ENCODE results near the gene CPNE6. TPM values are rescaled to one million over a fixed set of nuclear protein-coding genes. Genes with fewer than 3 reads are reported as not detected.
A peak's percentile ranks its signal among the peaks of the same experiment; 100 is the strongest.
"Not testable (repeated sequence)": the region's sequence is repeated elsewhere in the genome, so short reads cannot be mapped to it uniquely, and the experiment has no call there.

CPNE6 gene
- total RNA-seq, 2 experiments from 2014 or later: not detected

DNA sequence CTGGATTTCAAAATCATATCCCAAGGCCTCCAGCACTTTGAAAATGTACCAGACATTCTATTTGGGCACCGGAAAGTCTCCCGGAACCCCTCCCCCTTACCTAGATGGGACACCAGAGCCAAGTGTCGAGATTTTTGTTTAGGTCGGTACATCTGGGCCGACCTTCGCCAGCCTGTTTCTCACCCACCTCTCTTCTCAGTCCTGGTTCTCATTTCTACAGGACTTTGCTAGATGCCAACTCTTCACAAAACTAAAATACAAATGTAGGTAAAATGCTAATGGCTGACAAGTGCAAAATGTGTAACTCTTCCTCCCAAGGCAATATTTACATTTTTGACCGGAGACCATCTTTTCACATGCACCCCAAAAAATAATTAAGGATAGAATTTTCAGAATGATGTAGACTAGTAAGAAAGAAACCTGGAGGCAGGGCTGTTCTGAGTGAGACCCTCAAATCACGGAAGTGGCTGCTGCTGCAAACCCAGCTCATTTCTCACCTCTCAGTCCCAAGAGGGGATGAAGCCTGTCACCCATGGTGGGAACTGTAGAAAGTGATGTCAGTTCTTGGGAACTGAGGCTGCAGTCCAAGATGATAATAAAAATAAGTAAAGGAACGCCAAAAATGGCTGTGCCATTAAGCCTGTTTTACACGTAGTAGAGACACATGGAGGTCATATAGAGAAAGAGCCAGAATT, 34.3 kb upstream of the CPNE6 start:
- CTCF ChIA-PET (ENCODE audit: unreplicated experiment); intact Hi-C loops (cut with micrococcal nuclease; ENCODE audit: unreplicated experiment); H3K9me2 ChIP-seq (ENCODE audit: insufficient read depth, low read length); H3K4me1 ChIP-seq (ENCODE audit: insufficient read depth, low read length, poor library complexity, severe bottlenecking); H3K27ac ChIP-seq (ENCODE audit: low read depth, low read length, poor library complexity, severe bottlenecking); BruUV-seq (replicated peaks); H3K9me3 ChIP-seq (ENCODE audit: low read length); DNase-seq (ENCODE audit: low spot score); H3K79me2 ChIP-seq (ENCODE audit: insufficient read depth, low read depth, low read length); H3K36me3 ChIP-seq (ENCODE audit: insufficient read depth, low read length); H4K20me1 ChIP-seq (ENCODE audit: insufficient read depth, low read length); POLR2A ChIA-PET: not testable (repeated sequence)
- peak overlapping the region; percentile 73 for H2AFZ ChIP-seq (ENCODE audit: low read length)
- H3K4me3 ChIP-seq (ENCODE audit: low read depth, low read length, poor library complexity, severe bottlenecking): peak overlapping the region; percentile 40
- peak overlapping the region; percentile 62 for H3K4me2 ChIP-seq (ENCODE audit: low read length)
- TF ChIP-seq, protein P1, sequence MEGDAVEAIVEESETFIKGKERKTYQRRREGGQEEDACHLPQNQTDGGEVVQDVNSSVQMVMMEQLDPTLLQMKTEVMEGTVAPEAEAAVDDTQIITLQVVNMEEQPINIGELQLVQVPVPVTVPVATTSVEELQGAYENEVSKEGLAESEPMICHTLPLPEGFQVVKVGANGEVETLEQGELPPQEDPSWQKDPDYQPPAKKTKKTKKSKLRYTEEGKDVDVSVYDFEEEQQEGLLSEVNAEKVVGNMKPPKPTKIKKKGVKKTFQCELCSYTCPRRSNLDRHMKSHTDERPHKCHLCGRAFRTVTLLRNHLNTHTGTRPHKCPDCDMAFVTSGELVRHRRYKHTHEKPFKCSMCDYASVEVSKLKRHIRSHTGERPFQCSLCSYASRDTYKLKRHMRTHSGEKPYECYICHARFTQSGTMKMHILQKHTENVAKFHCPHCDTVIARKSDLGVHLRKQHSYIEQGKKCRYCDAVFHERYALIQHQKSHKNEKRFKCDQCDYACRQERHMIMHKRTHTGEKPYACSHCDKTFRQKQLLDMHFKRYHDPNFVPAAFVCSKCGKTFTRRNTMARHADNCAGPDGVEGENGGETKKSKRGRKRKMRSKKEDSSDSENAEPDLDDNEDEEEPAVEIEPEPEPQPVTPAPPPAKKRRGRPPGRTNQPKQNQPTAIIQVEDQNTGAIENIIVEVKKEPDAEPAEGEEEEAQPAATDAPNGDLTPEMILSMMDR (conservative IDR thresholded peaks at IDR 0.05; ENCODE audit: low read length): peak; percentile 33

DNA sequence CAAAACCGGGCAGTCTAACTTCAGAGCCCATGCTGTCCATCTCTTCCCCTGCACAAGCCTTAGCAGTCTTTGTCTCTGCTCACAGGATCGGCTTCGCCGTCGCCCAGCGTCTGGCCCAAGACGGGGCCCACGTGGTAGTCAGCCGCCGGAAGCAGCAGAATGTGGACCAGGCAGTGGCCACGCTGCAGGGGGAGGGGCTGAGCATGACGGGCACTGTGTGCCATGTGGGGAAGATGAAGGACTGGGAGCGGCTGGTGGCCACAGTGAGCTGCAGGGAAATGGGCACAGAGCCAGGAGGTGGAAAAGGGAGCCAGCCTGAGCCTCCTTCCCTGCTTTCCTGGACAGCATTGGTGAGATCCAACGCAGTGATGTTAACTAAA, 33.7 kb upstream of the CPNE6 start:
- no peak for TF ChIP-seq EZH2phosphoT487 (IDR thresholded peaks at IDR 0.05; ENCODE audit: borderline replicate concordance, low read depth, low read length)
- TF ChIP-seq, protein P1 (conservative IDR thresholded peaks at IDR 0.05; ENCODE audit: low read length): no peak
- CTCF ChIA-PET (ENCODE audit: unreplicated experiment): no interaction called here
- POLR2A ChIA-PET: no interaction called here
- no peak for DNase-seq (ENCODE audit: low spot score)
- BruUV-seq (replicated peaks): no TSS peak
- Histone ChIP-seq H3K4me3 (ENCODE audit: low read depth, low read length, poor library complexity, severe bottlenecking) (no peak overlapping the region), H3K27ac (ENCODE audit: low read depth, low read length, poor library complexity, severe bottlenecking) (no peak overlapping the region), H4K20me1 (ENCODE audit: insufficient read depth, low read length) (no peaks in the 10 kb centered on the region), H3K4me2 (ENCODE audit: low read length) (no peak overlapping the region), H3K79me2 (ENCODE audit: insufficient read depth, low read depth, low read length) (no peaks in the 10 kb centered on the region), H3K9me3 (ENCODE audit: low read length) (peaks cover 2% of the 10 kb centered on the region; the same call in 1 of the 2 replicates), H3K4me1 (ENCODE audit: insufficient read depth, low read length, poor library complexity, severe bottlenecking) (peaks cover 4% of the 10 kb centered on the region), H3K9me2 (ENCODE audit: insufficient read depth, low read length) (no peaks in the 10 kb centered on the region), H2AFZ (ENCODE audit: low read length) (no peak overlapping the region), H3K36me3 (ENCODE audit: insufficient read depth, low read length) (no peaks in the 10 kb centered on the region)
- intact Hi-C loops (cut with micrococcal nuclease; ENCODE audit: unreplicated experiment): no loop called here

DNA sequence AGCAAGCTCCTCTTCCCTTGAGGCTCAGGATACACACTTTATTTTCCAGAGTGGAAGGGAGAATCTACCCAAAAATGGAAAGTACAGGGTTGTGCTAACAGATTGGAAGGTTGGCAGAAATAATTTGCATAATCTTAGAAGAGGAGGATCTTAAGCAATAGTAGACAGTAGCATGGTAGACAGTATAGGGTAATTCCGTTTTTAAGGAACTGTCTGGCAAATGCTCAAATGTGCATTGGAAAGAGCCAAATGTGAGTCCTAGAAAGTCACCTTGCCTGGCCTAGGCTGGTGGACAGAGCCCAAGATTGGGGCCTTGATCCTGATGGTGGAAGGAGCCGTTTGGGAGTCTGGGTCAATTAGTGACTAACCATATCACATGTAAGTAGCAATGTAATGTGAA, 32.7 kb upstream of the CPNE6 start:
- intact Hi-C loops (cut with micrococcal nuclease; ENCODE audit: unreplicated experiment): no loop called here

More for the DNA sequence above, 32.7 kb upstream of the CPNE6 start:
- H2AFZ ChIP-seq (ENCODE audit: low read length): no peak overlapping the region
- H3K79me2 ChIP-seq (ENCODE audit: insufficient read depth, low read depth, low read length): no peaks in the 10 kb centered on the region
- ChIA-PET CTCF (ENCODE audit: unreplicated experiment) (no interaction called here), POLR2A (interaction anchor here (0.6 kb wide), 1 partner anchor 578 kb away, joined by 5 read pairs; no protein-coding TSS in a partner anchor)
- no peaks in the 10 kb centered on the region for H4K20me1 ChIP-seq (ENCODE audit: insufficient read depth, low read length)
- DNase-seq (ENCODE audit: low spot score): no peak
- no peaks in the 10 kb centered on the region for H3K36me3 ChIP-seq (ENCODE audit: insufficient read depth, low read length)
- no peak overlapping the region for H3K4me3 ChIP-seq (ENCODE audit: low read depth, low read length, poor library complexity, severe bottlenecking)
- H3K4me1 ChIP-seq (ENCODE audit: insufficient read depth, low read length, poor library complexity, severe bottlenecking): peaks cover 4% of the 10 kb centered on the region
- TF ChIP-seq EZH2phosphoT487 (IDR thresholded peaks at IDR 0.05; ENCODE audit: borderline replicate concordance, low read depth, low read length): no peak
- H3K4me2 ChIP-seq (ENCODE audit: low read length): no peak overlapping the region
- H3K9me3 ChIP-seq (ENCODE audit: low read length): no peaks in the 10 kb centered on the region
- H3K27ac ChIP-seq (ENCODE audit: low read depth, low read length, poor library complexity, severe bottlenecking): no peak overlapping the region
- no TSS peak for BruUV-seq (replicated peaks)
- H3K9me2 ChIP-seq (ENCODE audit: insufficient read depth, low read length): no peaks in the 10 kb centered on the region

Data from OCI-LY7 (cell line).